Panc1 (cell line): Measurements from ENCODE around the gene OSBPL5. TPM values are rescaled to one million over a fixed set of nuclear protein-coding genes. Genes with fewer than 3 reads are reported as not detected.

ENCODE experiments used
- ATAC-seq: fragments of 200-7000 bp; cut with Tn5 transposase; 2 replicates; pipeline ENCODE4 v1.9.1; 2020; ENCODE audit warnings: mild to moderate bottlenecking, moderate library complexity
- BruUV-seq: library from RNA; stranded (reverse); fragments of 400-500 nt; replicated peaks from 2 replicates; lab custom pipeline; 2021; lab: Mats Ljungman, UMichigan
- CTCF ChIA-PET: fragments of 300-600 bp; sonication (Branson Sonifier 250); formaldehyde crosslinking; loops from one replicate; lab custom pipeline; 2022; ENCODE audit warnings: antibody characterized with exemption; lab: Charles Lee
- POLR2A ChIA-PET: fragments of 300-600 bp; sonication (Branson Sonifier 250); formaldehyde crosslinking; loops from one replicate; lab custom pipeline; 2022; ENCODE audit warnings: antibody characterized with exemption; lab: Charles Lee
- DNase-seq: peaks from one replicate; pipeline ENCODE4 v3.0.0-alpha.2; 2010; ENCODE audit warnings: low read depth, low spot score
- H3K27ac ChIP-seq: 2 replicates; pipeline ENCODE4 v1.5.1; 2011; ENCODE audit warnings: mild to moderate bottlenecking, low read length, inconsistent platforms
- H3K27me3 ChIP-seq: fragments of 200-500 bp; sonication (Bioruptor generic); 2 replicates; pipeline ENCODE4 v1.6.0; 2014; ENCODE audit warnings: low read length, inconsistent platforms; ENCODE audit not compliant: control insufficient read depth, insufficient read depth
- H3K36me3 ChIP-seq: fragments of 200-500 bp; sonication (Bioruptor generic); 2 replicates; pipeline ENCODE4 v1.5.1; 2014; ENCODE audit warnings: inconsistent platforms, mild to moderate bottlenecking, low read length, moderate library complexity; ENCODE audit not compliant: control insufficient read depth, insufficient read depth
- H3K4me1 ChIP-seq: 2 replicates; pipeline ENCODE4 v1.5.1; 2011; ENCODE audit warnings: inconsistent platforms, mild to moderate bottlenecking, low read length, moderate library complexity; ENCODE audit not compliant: control insufficient read depth, insufficient read depth
- H3K4me3 ChIP-seq, 2 experiments: 2 replicates each; pipeline ENCODE4 v1.5.1; 2011 to 2012; ENCODE audit warnings: low read depth in 2 of 2, low read length in 2 of 2, mild to moderate bottlenecking in 2 of 2, inconsistent platforms in 1 of 2, moderate library complexity in 1 of 2
- H3K9me3 ChIP-seq: fragments of 200-500 bp; sonication (Bioruptor generic); 2 replicates; pipeline ENCODE4 v1.5.1; 2014; ENCODE audit warnings: low read depth, mild to moderate bottlenecking, inconsistent platforms, low read length, moderate library complexity; ENCODE audit not compliant: control insufficient read depth, insufficient read depth
- POLR2AphosphoS5 ChIP-seq: IDR thresholded peaks from 2 replicates; pipeline ENCODE4 v1.6.1; 2012; ENCODE audit warnings: mild to moderate bottlenecking, low read depth, low read length, moderate library complexity
- SIN3A ChIP-seq: IDR thresholded peaks from 2 replicates; pipeline ENCODE4 v1.6.1; 2012; ENCODE audit warnings: low read depth, mild to moderate bottlenecking, low read length, moderate library complexity, borderline replicate concordance; ENCODE audit not compliant: insufficient read depth
- TCF7L2 ChIP-seq: IDR thresholded peaks from 2 replicates; pipeline ENCODE4 v1.6.1; 2011; ENCODE audit warnings: mild to moderate bottlenecking, low read depth, low read length, inconsistent platforms
- in situ Hi-C: cut with HindIII; loops from 2 replicates; pipeline ENCODE4 v1.10.0; 2016; ENCODE audit warnings: low sequenced_read_pairs, low pct_unique_long_range_greater_than_20kb
- intact Hi-C: fragments of 100-400 bp; cut with micrococcal nuclease; formaldehyde crosslinking; loops from one replicate; pipeline ENCODE4 v1.10.0; 2022; ENCODE audit not compliant: unreplicated experiment
- total RNA-seq: library from RNA; stranded (reverse); gene quantifications from one replicate; pipeline ENCODE4 v1.2.1, GENCODE V29; 2021; ENCODE audit not compliant: unreplicated experiment
- TF ChIP-seq, protein P1 (sequence below), 2 experiments: IDR thresholded peaks; 2 replicates each; pipeline ENCODE4 v1.6.1; 2011 to 2012; ENCODE audit warnings: low read depth in 2 of 2, control low read depth in 1 of 2, low read length in 1 of 2, mild to moderate bottlenecking in 1 of 2, moderate library complexity in 1 of 2; ENCODE audit not compliant: insufficient read depth in 1 of 2
- TF ChIP-seq, protein P2 (sequence below): fragments of 450-650 bp; IDR thresholded peaks from 2 replicates; pipeline ENCODE4 v1.5.1; 2017; ENCODE audit warnings: mild to moderate bottlenecking

The OSBPL5 gene
- total RNA-seq, 1 experiment from 2014 or later = 20.2 TPM

DNA sequence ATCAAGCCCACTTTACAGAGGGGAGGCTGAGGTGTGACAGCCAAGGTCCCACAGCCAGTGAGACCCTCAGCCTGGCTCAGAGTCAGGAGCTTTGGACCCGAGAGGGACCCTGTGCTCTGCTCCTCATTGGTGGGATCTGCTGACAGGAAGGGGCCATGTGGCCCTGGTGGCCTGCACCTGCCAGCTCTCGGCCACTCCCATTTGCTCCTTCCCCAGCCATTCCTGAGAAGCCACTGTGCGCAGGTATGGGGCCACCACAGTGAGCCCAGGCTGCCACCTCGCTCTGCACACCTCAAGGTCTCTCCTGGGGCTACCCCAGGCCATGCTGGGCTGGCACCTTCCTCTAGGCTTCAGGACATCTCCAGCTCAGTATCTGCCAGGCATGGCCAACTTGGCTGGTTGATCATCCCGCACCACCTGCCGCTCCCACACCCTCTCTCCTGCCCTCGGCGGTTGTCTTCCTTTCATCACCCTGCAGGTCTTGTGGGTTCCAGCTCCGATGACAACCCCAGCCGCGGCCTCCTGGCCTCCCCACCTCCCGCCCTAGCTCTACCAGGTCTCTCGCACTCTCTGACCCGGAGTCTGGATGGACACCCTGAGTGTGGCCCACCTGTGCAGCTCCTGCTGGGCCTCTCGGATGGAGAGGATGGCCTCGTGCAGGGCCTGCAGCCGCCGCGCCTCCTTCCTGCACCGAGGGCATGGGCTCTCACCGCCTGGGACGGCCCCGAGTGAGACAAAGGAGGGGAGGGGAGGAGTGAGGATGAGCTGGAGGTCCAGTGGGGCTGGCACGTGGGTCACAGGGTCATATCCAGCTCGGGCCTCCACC, 75.7 kb downstream of the OSBPL5 start:
- Histone ChIP-seq H3K9me3 (no peaks in the 10 kb centered on the region), H3K27me3 (no peaks in the 10 kb centered on the region), H3K36me3 (no peaks in the 10 kb centered on the region), H3K4me3 (no peak overlapping the region), H3K27ac (no peak overlapping the region), H3K4me1 (peaks cover 17% of the 10 kb centered on the region)
- BruUV-seq = no TSS peak
- CTCF ChIA-PET = interaction anchor here (0.5 to 4.7 kb wide), 7 partner anchors 13 to 514 kb away, joined by 3 to 72 read pairs (median 4); no protein-coding TSS in a partner anchor
- in situ Hi-C loops = no loop called here
- ATAC-seq (no peak), DNase-seq (no peak)
- POLR2A ChIA-PET = no interaction called here
- intact Hi-C loops = loop anchor here (10.0 kb wide), 1 partner anchor 155 kb away; no protein-coding TSS in a partner anchor
- TF ChIP-seq, protein P1, sequence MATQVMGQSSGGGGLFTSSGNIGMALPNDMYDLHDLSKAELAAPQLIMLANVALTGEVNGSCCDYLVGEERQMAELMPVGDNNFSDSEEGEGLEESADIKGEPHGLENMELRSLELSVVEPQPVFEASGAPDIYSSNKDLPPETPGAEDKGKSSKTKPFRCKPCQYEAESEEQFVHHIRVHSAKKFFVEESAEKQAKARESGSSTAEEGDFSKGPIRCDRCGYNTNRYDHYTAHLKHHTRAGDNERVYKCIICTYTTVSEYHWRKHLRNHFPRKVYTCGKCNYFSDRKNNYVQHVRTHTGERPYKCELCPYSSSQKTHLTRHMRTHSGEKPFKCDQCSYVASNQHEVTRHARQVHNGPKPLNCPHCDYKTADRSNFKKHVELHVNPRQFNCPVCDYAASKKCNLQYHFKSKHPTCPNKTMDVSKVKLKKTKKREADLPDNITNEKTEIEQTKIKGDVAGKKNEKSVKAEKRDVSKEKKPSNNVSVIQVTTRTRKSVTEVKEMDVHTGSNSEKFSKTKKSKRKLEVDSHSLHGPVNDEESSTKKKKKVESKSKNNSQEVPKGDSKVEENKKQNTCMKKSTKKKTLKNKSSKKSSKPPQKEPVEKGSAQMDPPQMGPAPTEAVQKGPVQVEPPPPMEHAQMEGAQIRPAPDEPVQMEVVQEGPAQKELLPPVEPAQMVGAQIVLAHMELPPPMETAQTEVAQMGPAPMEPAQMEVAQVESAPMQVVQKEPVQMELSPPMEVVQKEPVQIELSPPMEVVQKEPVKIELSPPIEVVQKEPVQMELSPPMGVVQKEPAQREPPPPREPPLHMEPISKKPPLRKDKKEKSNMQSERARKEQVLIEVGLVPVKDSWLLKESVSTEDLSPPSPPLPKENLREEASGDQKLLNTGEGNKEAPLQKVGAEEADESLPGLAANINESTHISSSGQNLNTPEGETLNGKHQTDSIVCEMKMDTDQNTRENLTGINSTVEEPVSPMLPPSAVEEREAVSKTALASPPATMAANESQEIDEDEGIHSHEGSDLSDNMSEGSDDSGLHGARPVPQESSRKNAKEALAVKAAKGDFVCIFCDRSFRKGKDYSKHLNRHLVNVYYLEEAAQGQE (IDR thresholded peaks at IDR 0.05; ENCODE audit: insufficient read depth in 1 of 2, low read depth in 2 of 2, low read length in 1 of 2) = no peak
- TF ChIP-seq TCF7L2 (no peak), POLR2AphosphoS5 (no peak), SIN3A (no peak)
- TF ChIP-seq, protein P2, sequence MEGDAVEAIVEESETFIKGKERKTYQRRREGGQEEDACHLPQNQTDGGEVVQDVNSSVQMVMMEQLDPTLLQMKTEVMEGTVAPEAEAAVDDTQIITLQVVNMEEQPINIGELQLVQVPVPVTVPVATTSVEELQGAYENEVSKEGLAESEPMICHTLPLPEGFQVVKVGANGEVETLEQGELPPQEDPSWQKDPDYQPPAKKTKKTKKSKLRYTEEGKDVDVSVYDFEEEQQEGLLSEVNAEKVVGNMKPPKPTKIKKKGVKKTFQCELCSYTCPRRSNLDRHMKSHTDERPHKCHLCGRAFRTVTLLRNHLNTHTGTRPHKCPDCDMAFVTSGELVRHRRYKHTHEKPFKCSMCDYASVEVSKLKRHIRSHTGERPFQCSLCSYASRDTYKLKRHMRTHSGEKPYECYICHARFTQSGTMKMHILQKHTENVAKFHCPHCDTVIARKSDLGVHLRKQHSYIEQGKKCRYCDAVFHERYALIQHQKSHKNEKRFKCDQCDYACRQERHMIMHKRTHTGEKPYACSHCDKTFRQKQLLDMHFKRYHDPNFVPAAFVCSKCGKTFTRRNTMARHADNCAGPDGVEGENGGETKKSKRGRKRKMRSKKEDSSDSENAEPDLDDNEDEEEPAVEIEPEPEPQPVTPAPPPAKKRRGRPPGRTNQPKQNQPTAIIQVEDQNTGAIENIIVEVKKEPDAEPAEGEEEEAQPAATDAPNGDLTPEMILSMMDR = no peak

DNA sequence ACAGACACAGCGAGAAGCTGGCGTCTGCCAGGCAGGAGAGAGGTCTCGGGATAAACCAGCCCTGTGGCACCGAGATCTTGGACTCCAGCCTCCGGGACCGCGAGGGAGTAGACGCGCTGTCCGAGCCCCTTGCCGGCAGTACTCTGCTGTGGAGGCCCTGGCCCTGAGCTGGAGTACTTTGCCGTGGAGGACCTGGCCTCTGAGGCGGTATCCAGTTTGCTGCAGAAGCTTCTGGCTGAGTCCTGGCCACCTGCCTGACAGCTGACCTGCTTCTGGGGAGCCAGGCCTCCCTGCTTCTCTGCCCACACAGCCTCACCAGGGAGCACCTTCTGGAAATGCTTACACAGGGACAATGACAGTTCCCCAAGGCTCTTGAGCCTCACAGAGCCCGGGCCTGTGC, 76.3 kb downstream of the OSBPL5 start:
- H3K4me1 ChIP-seq = peaks cover 17% of the 10 kb centered on the region
- H3K36me3 ChIP-seq = no peaks in the 10 kb centered on the region
- H3K9me3 ChIP-seq = no peaks in the 10 kb centered on the region
- POLR2A ChIA-PET = no interaction called here
- no peaks in the 10 kb centered on the region for H3K27me3 ChIP-seq
- BruUV-seq = no TSS peak
- in situ Hi-C loops = no loop called here
- TF ChIP-seq SIN3A (no peak), POLR2AphosphoS5 (no peak), TCF7L2 (no peak)
- TF ChIP-seq, protein P1 (IDR thresholded peaks at IDR 0.05; ENCODE audit: insufficient read depth in 1 of 2, low read depth in 2 of 2, low read length in 1 of 2) = no peak
- TF ChIP-seq, protein P2 = no peak
- intact Hi-C loops = no loop called here
- no peak for DNase-seq
- CTCF ChIA-PET = interaction anchor here (1.1 to 4.7 kb wide), 2 partner anchors 51 to 132 kb away, joined by 3 to 72 read pairs; no protein-coding TSS in a partner anchor
- no peak overlapping the region for H3K27ac ChIP-seq
- no peak overlapping the region for H3K4me3 ChIP-seq
- no peak for ATAC-seq
